HEK293T (cell line): ENCODE data around the gene RPL27.

Source experiments
- ARNT ChIP-seq: fragments of 450-650 bp; IDR thresholded peaks from 2 replicates; pipeline ENCODE4 v1.6.1; 2017; ENCODE audit warnings: mild to moderate bottlenecking
- CTBP1 ChIP-seq: fragments of 450-650 bp; IDR thresholded peaks from 2 replicates; pipeline ENCODE4 v1.6.1; 2016; ENCODE audit warnings: borderline replicate concordance
- FOXA1 ChIP-seq: fragments of 450-650 bp; IDR thresholded peaks from 2 replicates; pipeline ENCODE4 v1.6.1; 2016; ENCODE audit warnings: mild to moderate bottlenecking
- FOXM1 ChIP-seq: fragments of 450-650 bp; IDR thresholded peaks from 2 replicates; pipeline ENCODE4 v1.6.1; 2017; ENCODE audit warnings: mild to moderate bottlenecking, borderline replicate concordance
- HDGF ChIP-seq: fragments of 450-650 bp; IDR thresholded peaks from 2 replicates; pipeline ENCODE4 v1.6.1; 2017; ENCODE audit warnings: antibody characterized with exemption, borderline replicate concordance
- L3MBTL2 ChIP-seq: fragments of 450-650 bp; conservative IDR thresholded peaks from 2 replicates; pipeline ENCODE4 v1.6.1; 2016; ENCODE audit warnings: mild to moderate bottlenecking
- SP1 ChIP-seq: fragments of 450-650 bp; IDR thresholded peaks from 2 replicates; pipeline ENCODE4 v1.6.1; 2017
- TARDBP ChIP-seq: fragments of 450-650 bp; IDR thresholded peaks from 2 replicates; pipeline ENCODE4 v1.6.1; 2016
- ZNF384 ChIP-seq: fragments of 450-650 bp; IDR thresholded peaks from 2 replicates; pipeline ENCODE4 v1.6.1; 2016

DNA sequence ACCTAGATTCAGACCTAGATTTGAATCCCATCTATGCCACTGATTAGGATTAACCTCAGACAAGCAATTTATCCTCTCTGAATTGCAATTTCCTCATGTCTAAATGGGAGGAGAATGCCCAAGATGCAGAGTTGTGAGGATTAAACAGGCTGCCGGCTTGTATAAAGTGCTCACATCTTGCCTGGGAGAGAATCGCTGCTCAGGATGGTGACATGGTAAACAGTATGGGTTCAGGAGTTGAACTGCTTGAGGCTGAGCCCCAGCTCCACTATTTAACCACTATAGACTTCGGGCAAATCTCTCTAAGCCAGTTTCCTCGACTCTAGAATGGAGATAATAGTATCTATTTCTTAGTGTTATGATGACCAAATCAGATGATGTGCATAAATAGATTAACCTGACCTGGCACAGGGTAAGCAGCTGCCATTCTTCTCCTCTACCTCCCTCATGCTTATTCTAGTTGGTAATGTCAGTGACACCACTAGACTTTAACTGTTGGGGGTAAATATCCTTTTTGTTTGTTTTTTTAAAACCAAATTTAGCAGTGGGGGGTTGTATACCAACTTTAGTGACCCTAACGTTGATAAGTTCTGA is 732 bp upstream of the RPL27 start:
- TF ChIP-seq FOXA1 (no peak), ARNT (no peak), TARDBP (no peak), FOXM1 (no peak; the same call in 1 of the 2 replicates), SP1 (no peak), CTBP1 (no peak), ZNF384 (no peak), HDGF (no peak), L3MBTL2 (no peak; the same call in 1 of the 2 replicates)
